ENCODE data around the gene RADIL.

RADIL gene

DNA sequence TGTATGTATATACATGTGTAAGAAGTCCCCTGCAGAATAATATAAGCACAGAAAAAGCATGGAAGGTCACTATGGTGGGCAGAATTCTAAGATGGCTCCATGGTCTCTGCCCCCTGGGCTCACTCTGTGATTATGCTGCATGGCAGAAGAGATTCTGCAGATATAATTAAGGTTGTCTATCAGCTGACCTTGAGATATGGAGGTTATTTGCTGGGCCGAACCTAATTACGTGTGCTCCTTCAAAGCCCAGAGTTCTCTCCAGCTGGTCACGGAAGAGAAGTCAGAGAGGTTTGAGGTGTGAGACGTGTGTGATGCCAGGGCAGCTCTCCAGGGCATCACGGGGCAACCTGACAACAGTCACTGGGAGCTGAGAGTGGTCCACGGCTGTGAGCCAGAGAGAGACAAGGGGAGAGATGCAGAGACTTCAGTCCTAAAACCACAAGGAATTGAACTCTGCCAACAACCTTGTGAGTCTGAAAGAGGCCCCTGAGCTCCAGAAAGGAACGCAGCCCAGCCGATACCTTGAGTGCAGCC, 33.2 kb downstream of the RADIL start:
- H3K4me3 Mint-ChIP-seq: no peak overlapping the region
- no peaks in the 10 kb centered on the region for H3K36me3 Mint-ChIP-seq (ENCODE audit: low read depth)
- H3K27ac Mint-ChIP-seq: no peak overlapping the region
- peaks cover 4% of the 10 kb centered on the region for H3K27me3 Mint-ChIP-seq (ENCODE audit: low read depth)
- peaks cover 7% of the 10 kb centered on the region for H3K4me1 Mint-ChIP-seq (ENCODE audit: low read depth)
- no peaks in the 10 kb centered on the region for H3K9me3 Mint-ChIP-seq

DNA sequence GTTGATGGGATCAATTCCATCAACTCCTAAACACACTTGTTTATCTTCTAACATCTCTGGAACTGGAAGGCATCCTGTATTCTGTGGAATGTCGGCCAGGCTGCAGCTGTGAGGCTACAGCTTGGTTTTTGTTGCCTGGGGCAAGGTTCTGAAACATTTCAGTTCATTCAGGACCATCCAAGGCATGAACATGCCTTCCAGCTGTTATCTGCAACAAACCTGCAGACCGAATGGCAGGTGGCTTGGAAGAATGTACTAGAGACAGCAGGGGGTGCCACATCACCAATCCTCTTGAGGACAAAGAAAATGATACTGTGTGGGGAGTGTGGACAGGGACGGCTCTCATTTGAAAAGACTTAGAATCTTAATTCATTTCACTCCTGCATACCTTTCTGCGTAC, 34.1 kb downstream of the RADIL start:
- Mint-ChIP-seq H3K27me3 (ENCODE audit: low read depth) (peaks cover 9% of the 10 kb centered on the region), H3K9me3 (no peaks in the 10 kb centered on the region), H3K4me1 (ENCODE audit: low read depth) (peaks cover 8% of the 10 kb centered on the region), H3K36me3 (ENCODE audit: low read depth) (no peaks in the 10 kb centered on the region), H3K27ac (no peak overlapping the region), H3K4me3 (no peak overlapping the region)

DNA sequence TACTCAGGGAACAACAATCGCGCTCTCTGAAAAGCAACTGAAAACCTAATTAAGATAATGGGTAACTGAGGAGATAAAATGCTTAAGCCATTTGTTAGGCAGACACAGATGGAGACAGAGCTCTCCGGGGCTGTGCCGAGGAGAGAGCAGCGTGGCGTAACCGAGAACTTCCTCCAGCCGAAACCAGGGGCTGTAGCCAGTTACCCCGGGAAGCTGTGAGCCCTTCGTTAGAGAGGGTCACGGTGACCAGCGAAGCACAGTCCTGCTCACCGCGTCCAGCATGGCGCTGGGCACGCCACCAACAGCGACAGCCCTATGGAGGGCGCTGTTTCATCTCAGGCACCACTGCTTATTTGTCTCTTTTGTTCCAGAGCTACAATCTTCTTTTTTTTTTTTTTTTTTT, 37.8 kb downstream of the RADIL start:
- H3K4me1 Mint-ChIP-seq (ENCODE audit: low read depth): peaks cover 3% of the 10 kb centered on the region
- H3K36me3 Mint-ChIP-seq (ENCODE audit: low read depth): no peaks in the 10 kb centered on the region
- no peaks in the 10 kb centered on the region for H3K9me3 Mint-ChIP-seq
- H3K27ac Mint-ChIP-seq: no peak overlapping the region
- H3K27me3 Mint-ChIP-seq (ENCODE audit: low read depth): peaks cover 9% of the 10 kb centered on the region
- H3K4me3 Mint-ChIP-seq: no peak overlapping the region

DNA sequence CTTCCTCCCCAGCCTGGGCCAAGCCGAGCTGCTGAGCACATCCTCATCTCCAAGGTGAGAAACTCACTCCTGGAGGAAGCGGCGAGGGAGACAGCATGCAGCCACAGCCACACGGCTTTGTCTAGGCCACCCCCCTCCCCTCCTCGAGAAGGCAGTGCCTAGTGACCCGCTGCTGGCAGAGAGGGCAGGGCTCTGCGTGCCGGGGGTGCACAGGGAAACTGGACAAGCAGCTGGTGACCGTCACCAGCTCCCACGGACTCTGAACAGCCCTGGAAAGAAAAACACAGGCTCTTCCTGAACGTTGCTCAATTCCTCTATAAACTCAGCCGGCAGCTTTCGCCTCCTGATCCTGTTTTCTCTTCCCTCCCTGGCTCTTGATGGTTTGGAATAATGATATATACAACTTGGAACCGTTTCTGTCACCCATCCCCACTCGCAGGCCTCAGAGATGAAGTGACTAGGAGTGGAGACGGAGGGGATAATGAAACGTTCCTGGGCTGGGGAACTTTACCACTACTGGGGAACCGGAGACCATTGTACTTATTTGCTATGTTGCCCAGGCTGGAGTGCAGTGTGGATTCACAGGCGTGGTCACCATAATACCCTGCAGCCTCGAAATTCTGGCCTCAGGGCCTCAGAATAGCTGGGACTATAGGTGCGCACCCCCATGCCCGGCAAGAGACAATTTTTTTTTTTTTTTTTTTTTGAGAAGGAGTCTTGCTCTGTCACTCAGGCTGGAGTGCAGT, 41.0 kb downstream of the RADIL start:
- H3K27ac Mint-ChIP-seq: no peak overlapping the region
- peaks cover 9% of the 10 kb centered on the region for H3K27me3 Mint-ChIP-seq (ENCODE audit: low read depth)
- H3K4me3 Mint-ChIP-seq: no peak overlapping the region

DNA sequence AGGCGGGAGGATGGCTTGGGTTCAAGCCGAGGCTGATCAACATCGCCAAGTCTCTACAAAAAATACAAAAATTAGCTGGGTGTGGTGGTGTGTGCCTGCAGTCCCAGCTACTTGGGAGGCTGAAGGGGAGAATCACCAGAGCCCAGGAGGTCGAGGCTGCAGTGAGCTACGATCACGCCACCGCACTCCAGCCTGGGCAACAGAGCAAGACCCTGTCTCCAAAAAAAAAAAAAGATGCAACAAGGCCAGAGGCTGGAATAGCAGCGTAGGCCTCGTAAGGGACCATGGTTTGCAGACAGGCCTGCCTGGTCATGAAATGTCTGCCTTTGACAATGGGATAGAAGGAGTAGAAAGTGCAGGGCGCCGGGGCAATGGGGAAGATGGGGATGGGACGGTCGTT, 41.7 kb downstream of the RADIL start:
- Mint-ChIP-seq H3K9me3 (no peaks in the 10 kb centered on the region), H3K36me3 (ENCODE audit: low read depth) (no peaks in the 10 kb centered on the region), H3K27ac (no peak overlapping the region), H3K27me3 (ENCODE audit: low read depth) (peaks cover 9% of the 10 kb centered on the region), H3K4me1 (ENCODE audit: low read depth) (peaks cover 3% of the 10 kb centered on the region), H3K4me3 (no peak overlapping the region)

More for the DNA sequence above, 41.0 kb downstream of the RADIL start:
- H3K9me3 Mint-ChIP-seq: no peaks in the 10 kb centered on the region
- H3K4me1 Mint-ChIP-seq (ENCODE audit: low read depth): peaks cover 3% of the 10 kb centered on the region
- H3K36me3 Mint-ChIP-seq (ENCODE audit: low read depth): no peaks in the 10 kb centered on the region

DNA sequence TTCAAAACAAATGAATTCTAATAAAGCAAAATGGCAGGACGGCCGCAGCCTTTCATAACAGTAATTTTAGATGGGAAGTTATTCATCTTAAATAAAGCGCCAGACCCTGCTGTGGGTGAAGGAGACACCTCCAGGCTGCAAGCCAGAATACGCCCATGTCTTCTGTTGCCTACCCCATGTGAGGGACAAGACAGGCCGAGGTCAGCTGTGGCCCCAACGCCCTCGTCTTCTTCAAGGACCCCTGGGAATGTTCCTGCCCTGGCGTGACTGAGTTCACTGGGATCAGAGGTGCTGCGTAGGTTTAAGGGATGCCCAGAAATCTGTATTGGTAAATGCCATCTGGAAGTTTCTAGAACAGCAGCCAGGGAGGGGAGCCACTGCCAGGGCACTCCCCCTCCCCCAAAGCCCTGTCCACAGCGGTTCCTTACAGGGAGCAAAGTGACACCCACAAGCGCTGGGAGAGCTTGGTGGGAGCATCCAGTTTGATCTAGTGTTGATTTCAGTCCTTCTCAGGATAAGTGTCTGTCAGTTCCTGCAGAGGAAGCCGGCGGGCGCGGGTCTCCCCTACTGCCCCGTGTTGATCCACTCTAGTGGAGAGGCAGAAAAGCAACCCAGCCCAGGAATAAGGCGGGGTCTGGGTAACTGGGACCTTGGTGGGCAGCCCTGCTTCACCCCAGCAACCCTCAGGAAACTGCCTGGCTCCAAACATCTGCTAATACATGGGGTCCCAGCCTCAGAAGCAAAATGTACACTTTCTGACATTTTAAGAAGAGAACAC, 42.3 kb downstream of the RADIL start:
- Mint-ChIP-seq H3K9me3 (no peaks in the 10 kb centered on the region), H3K4me1 (ENCODE audit: low read depth) (peaks cover 3% of the 10 kb centered on the region), H3K27ac (no peak overlapping the region), H3K36me3 (ENCODE audit: low read depth) (no peaks in the 10 kb centered on the region), H3K27me3 (ENCODE audit: low read depth) (peaks cover 9% of the 10 kb centered on the region), H3K4me3 (no peak overlapping the region)

DNA sequence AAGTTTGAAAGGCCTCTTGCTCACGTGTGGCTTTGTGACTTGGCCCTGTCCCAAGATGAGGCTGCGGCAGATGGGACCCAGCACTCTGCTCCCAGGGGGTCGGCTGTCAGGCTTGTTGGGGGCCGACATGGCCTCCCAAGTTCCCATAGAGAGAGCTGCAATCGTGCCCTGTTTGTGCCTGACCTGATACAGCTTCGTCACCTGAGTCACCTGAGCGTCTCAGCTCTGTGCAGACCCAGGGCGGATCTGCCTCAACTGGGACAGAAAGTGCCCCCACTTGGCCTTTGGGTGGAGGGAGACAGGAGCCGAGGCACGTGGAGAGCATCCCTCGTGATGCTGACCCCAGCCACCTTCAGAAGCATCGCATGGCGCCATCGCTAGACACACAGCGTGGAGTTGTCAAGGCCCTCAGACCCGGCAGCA, 43.4 kb downstream of the RADIL start:
- peaks cover 3% of the 10 kb centered on the region for H3K27me3 Mint-ChIP-seq (ENCODE audit: low read depth)
- no peak overlapping the region for H3K27ac Mint-ChIP-seq
- H3K9me3 Mint-ChIP-seq: no peaks in the 10 kb centered on the region
- H3K36me3 Mint-ChIP-seq (ENCODE audit: low read depth): no peaks in the 10 kb centered on the region
- H3K4me3 Mint-ChIP-seq: no peak overlapping the region
- H3K4me1 Mint-ChIP-seq (ENCODE audit: low read depth): no peaks in the 10 kb centered on the region

DNA sequence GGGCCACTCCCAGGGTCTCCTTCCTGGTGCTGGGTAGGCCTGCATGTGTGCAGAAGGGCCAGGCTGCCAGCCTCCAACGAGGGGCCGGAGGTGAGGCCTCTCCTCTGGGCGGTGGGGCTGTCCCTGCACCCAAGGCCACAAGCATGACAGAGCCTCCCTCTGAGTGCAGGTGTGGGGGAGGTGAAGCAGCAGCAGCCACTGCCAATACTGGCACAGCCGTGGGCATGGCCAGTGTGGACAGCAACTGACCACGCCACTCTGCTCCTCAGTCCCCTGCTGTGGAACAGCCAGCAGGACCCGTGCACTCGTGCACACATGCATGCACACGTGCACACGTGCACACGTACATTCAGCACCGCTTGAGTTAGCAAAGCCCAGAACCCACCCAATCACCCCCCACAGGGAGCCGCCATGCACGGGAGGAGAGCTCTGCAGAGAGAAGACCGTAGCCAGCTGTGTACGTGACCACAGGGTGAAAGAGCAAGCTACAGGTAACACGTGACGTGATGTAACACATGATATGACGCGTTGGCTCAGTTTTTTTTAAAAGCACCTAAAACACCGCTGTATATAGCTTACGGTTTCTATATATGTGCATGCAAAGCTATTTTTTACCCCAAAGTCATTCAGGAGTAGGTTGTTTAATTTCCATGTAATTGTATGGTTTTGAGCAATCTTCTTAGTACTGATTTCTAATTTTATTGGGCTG, 44.7 kb downstream of the RADIL start:
- Mint-ChIP-seq H3K27ac (no peak overlapping the region), H3K36me3 (ENCODE audit: low read depth) (no peaks in the 10 kb centered on the region), H3K4me3 (no peak overlapping the region), H3K27me3 (ENCODE audit: low read depth) (no peaks in the 10 kb centered on the region), H3K9me3 (no peaks in the 10 kb centered on the region), H3K4me1 (ENCODE audit: low read depth) (no peaks in the 10 kb centered on the region)

DNA sequence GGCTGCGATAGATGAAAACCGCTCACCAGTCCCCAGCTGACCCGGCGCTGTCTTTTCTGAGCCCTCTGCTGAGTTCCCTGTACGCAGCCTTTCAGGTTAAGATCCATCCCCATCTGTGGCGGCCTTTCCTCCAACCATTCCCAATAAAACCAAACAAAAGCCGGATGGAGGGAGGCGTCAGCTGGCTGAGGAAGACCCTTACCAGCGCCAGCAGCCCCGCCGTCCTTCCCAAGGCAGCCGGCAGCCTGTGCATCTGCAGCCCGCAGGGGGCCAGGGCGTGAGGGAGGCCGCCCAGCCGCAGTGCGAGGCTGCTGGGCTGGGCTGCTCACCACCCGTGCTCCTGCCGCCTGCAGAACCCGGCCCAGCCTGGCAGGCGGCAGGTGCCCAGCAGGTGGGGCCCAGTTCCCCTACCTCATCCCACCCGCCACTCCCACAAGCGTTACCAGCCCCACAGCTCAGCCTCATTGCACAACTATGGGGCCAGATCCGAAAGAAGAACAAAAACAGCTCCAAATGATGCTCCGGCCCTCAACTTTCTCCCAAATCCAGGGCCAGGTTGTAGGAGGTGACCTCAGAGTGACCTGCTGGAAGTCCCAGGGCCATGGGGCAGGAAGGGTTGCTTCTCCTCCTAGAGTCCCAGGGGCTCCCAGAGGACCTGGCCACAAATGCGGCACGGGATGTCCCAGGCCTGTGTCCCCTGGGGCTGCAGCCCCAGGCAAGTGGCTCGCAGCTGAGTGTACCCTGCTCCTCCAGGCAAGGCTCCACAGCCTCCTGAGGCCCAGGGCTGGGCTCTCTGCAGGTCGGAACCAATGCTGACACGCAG, 45.5 kb downstream of the RADIL start:
- Mint-ChIP-seq H3K27me3 (ENCODE audit: low read depth) (no peaks in the 10 kb centered on the region), H3K4me1 (ENCODE audit: low read depth) (no peaks in the 10 kb centered on the region), H3K27ac (no peak overlapping the region), H3K36me3 (ENCODE audit: low read depth) (no peaks in the 10 kb centered on the region), H3K9me3 (no peaks in the 10 kb centered on the region), H3K4me3 (no peak overlapping the region)

DNA sequence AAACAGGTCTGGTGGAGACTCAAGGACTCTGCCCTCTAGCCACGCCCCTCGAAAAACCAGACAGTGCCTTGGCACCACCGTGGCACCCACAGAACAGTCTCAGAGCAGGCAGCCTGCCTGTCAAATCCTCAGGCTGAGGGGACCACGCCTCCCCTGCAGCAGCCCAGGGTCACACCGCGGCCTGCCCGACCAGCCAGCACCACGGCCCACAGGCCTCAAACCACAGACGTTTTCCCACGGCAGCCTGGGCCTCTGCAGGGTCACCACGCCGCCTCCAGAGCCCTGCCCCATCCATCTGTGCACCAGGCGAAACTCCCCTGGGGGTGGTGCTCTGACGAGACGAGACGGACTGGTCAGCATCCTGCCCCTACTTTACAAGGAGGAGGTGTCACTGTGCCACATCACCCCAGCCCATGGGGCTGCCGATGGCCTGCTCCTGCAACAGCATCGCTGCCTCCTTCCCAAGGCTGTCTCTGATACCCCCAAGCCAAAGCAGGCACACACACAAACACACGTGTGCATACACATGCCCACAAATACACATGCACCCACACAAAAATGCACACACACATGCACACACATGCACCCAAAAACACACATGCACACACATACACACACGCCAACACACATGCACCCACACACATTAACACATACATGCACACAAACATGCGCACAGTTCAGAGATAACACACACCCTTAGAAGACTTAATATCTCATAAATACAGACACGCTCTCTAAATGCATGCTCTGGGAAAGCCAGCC, 46.3 kb downstream of the RADIL start:
- H3K4me3 Mint-ChIP-seq: no peak overlapping the region
- no peaks in the 10 kb centered on the region for H3K4me1 Mint-ChIP-seq (ENCODE audit: low read depth)
- no peaks in the 10 kb centered on the region for H3K27me3 Mint-ChIP-seq (ENCODE audit: low read depth)
- no peaks in the 10 kb centered on the region for H3K36me3 Mint-ChIP-seq (ENCODE audit: low read depth)
- no peak overlapping the region for H3K27ac Mint-ChIP-seq
- H3K9me3 Mint-ChIP-seq: no peaks in the 10 kb centered on the region

DNA sequence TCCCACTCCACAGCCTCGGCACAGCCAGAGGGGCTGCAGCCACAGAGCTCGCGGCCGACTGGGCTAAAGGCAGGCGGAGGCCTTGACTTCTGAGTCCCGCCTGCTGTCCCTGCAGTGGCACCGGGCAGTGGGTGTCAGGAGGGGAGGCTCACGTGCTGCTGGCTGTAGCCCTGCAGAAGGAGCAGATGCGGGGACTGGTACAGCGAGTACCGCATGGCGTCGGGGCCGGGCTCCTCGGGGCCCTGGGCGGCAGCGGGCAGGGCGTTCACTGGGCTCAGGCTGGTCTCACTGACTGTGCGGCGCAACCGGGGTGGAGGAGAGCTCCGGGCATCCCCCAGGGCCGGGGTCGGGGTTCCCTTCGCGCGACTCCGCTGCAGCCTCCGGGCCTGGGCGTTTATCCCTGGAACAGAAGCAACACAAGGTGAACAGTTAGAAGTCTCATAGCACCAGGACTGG, 47.3 kb downstream of the RADIL start:
- Mint-ChIP-seq H3K27ac (no peak overlapping the region), H3K9me3 (no peaks in the 10 kb centered on the region), H3K4me3 (no peak overlapping the region), H3K4me1 (ENCODE audit: low read depth) (no peaks in the 10 kb centered on the region), H3K27me3 (ENCODE audit: low read depth) (no peaks in the 10 kb centered on the region), H3K36me3 (ENCODE audit: low read depth) (no peaks in the 10 kb centered on the region)

DNA sequence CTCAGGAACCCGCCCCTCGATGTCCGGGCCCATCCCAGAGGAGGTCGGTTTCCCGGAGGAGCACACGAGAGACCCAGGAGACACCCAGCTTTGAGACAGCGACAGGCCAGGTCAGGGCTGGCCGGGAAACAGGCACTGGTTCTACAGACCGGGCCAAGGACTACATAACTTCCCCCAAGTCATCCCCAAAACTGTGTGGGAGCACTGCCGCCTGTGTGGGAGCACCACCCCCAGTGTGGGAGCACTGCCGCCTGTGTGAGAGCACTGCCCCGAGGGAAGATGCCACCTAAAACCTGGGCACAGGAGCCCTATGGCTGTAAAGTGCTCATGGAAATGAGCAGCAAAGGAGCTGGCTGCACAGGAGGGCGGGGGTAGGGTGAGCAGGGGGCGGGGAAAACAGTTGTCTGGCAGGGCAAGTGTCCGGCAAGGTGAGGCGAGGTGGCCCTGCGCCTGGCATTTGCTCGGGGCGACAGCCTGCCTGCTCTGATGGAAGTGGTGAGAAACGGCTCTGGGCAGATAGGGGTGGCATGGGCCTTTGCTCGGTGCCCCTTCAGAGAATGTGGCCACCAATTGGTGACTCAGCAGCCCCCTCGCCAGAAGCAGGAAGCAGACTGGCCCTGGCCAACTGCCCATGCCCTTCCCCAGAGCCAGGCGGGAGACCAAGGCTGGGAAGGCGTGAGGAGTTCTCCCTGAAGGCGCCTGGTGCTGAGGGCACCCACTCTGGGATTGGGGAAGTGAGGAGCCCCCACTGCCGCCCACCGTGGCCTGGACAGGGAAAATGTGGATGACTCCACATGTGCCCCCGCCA, 47.9 kb downstream of the RADIL start:
- Mint-ChIP-seq H3K4me1 (ENCODE audit: low read depth) (no peaks in the 10 kb centered on the region), H3K36me3 (ENCODE audit: low read depth) (no peaks in the 10 kb centered on the region), H3K4me3 (no peak overlapping the region)

More for the DNA sequence above, 47.9 kb downstream of the RADIL start:
- no peak overlapping the region for H3K27ac Mint-ChIP-seq
- H3K9me3 Mint-ChIP-seq: no peaks in the 10 kb centered on the region
- no peaks in the 10 kb centered on the region for H3K27me3 Mint-ChIP-seq (ENCODE audit: low read depth)

Measured in T-helper 1 cell treated with Interleukin-12 subunit alpha and Interleukin-12 subunit beta and Interleukin-4 antibody, amounts not matched to agents 30 μg/mL and 1 μg/mL, for 36 hours (primary cell).